HepG2 (cell line): ENCODE data around the gene GSPT1. TPM values are rescaled to one million over a fixed set of nuclear protein-coding genes. Genes with fewer than 3 reads are reported as not detected.
"Not testable (repeated sequence)": the region's sequence is repeated elsewhere in the genome, so short reads cannot be mapped to it uniquely, and the experiment has no call there.

Source experiments
- ATAC-seq: fragments of 200-7000 bp; cut with Tn5 transposase; 3 replicates; pipeline ENCODE4 v1.9.1; 2020; ENCODE audit warnings: mild to moderate bottlenecking, moderate library complexity
- BruUV-seq: library from RNA; stranded (reverse); fragments of 400-500 nt; replicated peaks from 2 replicates; lab custom pipeline; 2021; lab: Mats Ljungman, UMichigan
- CTCF ChIA-PET: fragments of 300-600 bp; formaldehyde crosslinking; extraction: SDS; loops from one replicate; lab custom pipeline; 2021; ENCODE audit warnings: low total read pairs, inconsistent platforms, low intra/inter-chr PET ratio; lab: Yijun Ruan, JAX
- POLR2A ChIA-PET: fragments of 350-600 bp; sonication (Branson Sonifier 250); formaldehyde crosslinking; loops from one replicate; lab custom pipeline; 2020; ENCODE audit warnings: antibody characterized with exemption, inconsistent platforms; lab: Yijun Ruan, JAX
- DNase-seq: peaks from one replicate; pipeline ENCODE4 v3.0.0-alpha.2; 2015; ENCODE audit warnings: low spot score
- FAIRE-seq: peaks from 3 replicates; lab custom pipeline; 2011; peaks lifted over from hg19 to GRCh38; lab: Jason Lieb, UNC
- H2AFZ ChIP-seq: one replicate; pipeline ENCODE4 v1.6.1; 2011; ENCODE audit warnings: low read length, inconsistent platforms
- H3K27ac ChIP-seq: fragments of 300-600 bp; 3 replicates; pipeline ENCODE4 v1.8.0; 2011; ENCODE audit warnings: mixed run types, mild to moderate bottlenecking, mixed read lengths, low read length, inconsistent platforms; ENCODE audit not compliant: insufficient read depth; ENCODE audit errors: extremely low read length
- H3K27me3 ChIP-seq, 2 experiments: fragments of 200-600 bp in 1 of 2; 2 replicates in 1 of 2; 3 replicates in 1 of 2; pipeline versions ENCODE4 v1.6.0 to v1.8.0; 2011; ENCODE audit warnings: low read length in 2 of 2, mild to moderate bottlenecking in 2 of 2, moderate library complexity in 2 of 2, inconsistent platforms in 1 of 2; ENCODE audit not compliant: insufficient read depth in 2 of 2, control insufficient read depth in 1 of 2
- H3K36me3 ChIP-seq, 2 experiments: fragments of 200-600 bp in 1 of 2; replicated peaks in 1 of 2; 2 replicates in 1 of 2; 3 replicates in 1 of 2; pipeline versions ENCODE4 v1.5.1 to v1.8.0; 2011; ENCODE audit warnings: low read length in 2 of 2, inconsistent platforms in 1 of 2; ENCODE audit not compliant: insufficient read depth in 2 of 2, control insufficient read depth in 1 of 2
- H3K4me1 ChIP-seq: 2 replicates; pipeline ENCODE4 v1.5.1; 2012; ENCODE audit warnings: low read length, inconsistent platforms; ENCODE audit not compliant: insufficient read depth
- H3K4me2 ChIP-seq: 2 replicates; pipeline ENCODE4 v1.6.0; 2011; ENCODE audit warnings: low read depth, low read length, inconsistent platforms
- H3K4me3 ChIP-seq, 3 experiments: fragments of 200-600 bp in 1 of 3; sonication (generic), shearing (Covaris generic) in 1 of 3; replicated peaks in 1 of 3; 2 replicates each; pipeline ENCODE4 v1.5.1; 2011 to 2016; ENCODE audit warnings: low read length in 3 of 3, inconsistent platforms in 2 of 3, low read depth in 2 of 3, mild to moderate bottlenecking in 2 of 3, control low read depth in 1 of 3, mixed read lengths in 1 of 3; ENCODE audit not compliant: insufficient read depth in 1 of 3
- H3K79me2 ChIP-seq: one replicate; pipeline ENCODE4 v1.6.1; 2011; ENCODE audit warnings: low read length, inconsistent platforms; ENCODE audit not compliant: insufficient read depth
- H3K9ac ChIP-seq: 2 replicates; pipeline ENCODE4 v1.6.0; 2011; ENCODE audit warnings: mild to moderate bottlenecking, low read depth, low read length, inconsistent platforms; ENCODE audit not compliant: insufficient read depth
- H3K9me3 ChIP-seq: 2 replicates; pipeline ENCODE4 v1.5.1; 2012; ENCODE audit warnings: mild to moderate bottlenecking, low read length
- H4K20me1 ChIP-seq: 2 replicates; pipeline ENCODE4 v1.6.0; 2011; ENCODE audit warnings: inconsistent platforms, mild to moderate bottlenecking, low read length, moderate library complexity; ENCODE audit not compliant: insufficient read depth
- IKZF5 ChIP-seq: IDR thresholded peaks from 2 replicates; pipeline ENCODE4 v1.6.1; 2018; ENCODE audit warnings: missing genetic modification reagents, mild to moderate bottlenecking, missing compliant biosample characterization
- SP5 ChIP-seq: IDR thresholded peaks from 2 replicates; pipeline ENCODE4 v1.6.1; 2016; ENCODE audit warnings: low read depth, borderline replicate concordance
- ZNF513 ChIP-seq: sonication (generic); formaldehyde crosslinking; conservative IDR thresholded peaks from 2 replicates; pipeline ENCODE4 v1.5.0; 2020; ENCODE audit warnings: missing genetic modification reagents
- ZNF546 ChIP-seq: sonication (generic); formaldehyde crosslinking; conservative IDR thresholded peaks from 2 replicates; pipeline ENCODE4 v1.8.1; 2023; ENCODE audit warnings: mild to moderate bottlenecking, missing genetic modification reagents
- WGBS: methylation state at CpG from one replicate; pipeline ENCODE4 v1.1.6; 2017; ENCODE audit warnings: low lambda C conversion rate; 5-methylcytosine and 5-hydroxymethylcytosine counted together
- in situ Hi-C: cut with HindIII; loops from 2 replicates; pipeline ENCODE4 v1.10.0; 2017; ENCODE audit warnings: low pct_unique_long_range_greater_than_20kb; ENCODE audit not compliant: extremely low pct_ligation_motif_present
- intact Hi-C: fragments of 100-400 bp; cut with micrococcal nuclease; formaldehyde crosslinking; loops from one replicate; pipeline ENCODE4 v1.10.0; 2022; ENCODE audit not compliant: unreplicated experiment
- polyA plus RNA-seq, 8 experiments: library from polyadenylated mRNA; depleted of rRNA in 3 of 8; stranded (reverse) in 7 of 8; unstranded in 1 of 8; fragments of >200 nt; fragmentation: Illumina TruSeq in 4 of 8; extraction: Trizol in 4 of 8; gene quantifications; 2 replicates each; pipeline versions ENCODE4 v1.2.1 to v1.2.3, GENCODE V29; 2011 to 2016; ENCODE audit warnings: low read depth in 4 of 8, missing spikeins in 1 of 8, mixed read lengths in 1 of 8; ENCODE audit not compliant: insufficient read depth in 1 of 8
- total RNA-seq, 5 experiments: library from RNA; depleted of rRNA; stranded (reverse); fragments of >200 nt; fragmentation: Illumina TruSeq; extraction: Trizol; gene quantifications; 2 replicates each; pipeline ENCODE4 v1.2.3, GENCODE V29; 2016; ENCODE audit warnings: low read depth in 1 of 5
- TF ChIP-seq, protein P1 (sequence below): sonication (generic); formaldehyde crosslinking; IDR thresholded peaks from 2 replicates; pipeline ENCODE4 v1.4.0; 2020; ENCODE audit warnings: missing genetic modification reagents
- TF ChIP-seq, protein P2 (sequence below): sonication (generic); formaldehyde crosslinking; IDR thresholded peaks from 2 replicates; pipeline ENCODE4 v1.5.1; 2020; ENCODE audit warnings: mild to moderate bottlenecking, missing genetic modification reagents, borderline replicate concordance

GSPT1 gene
- total and polyA plus RNA-seq, 2 of the 13 experiments (the other 11 are each of a cell fraction or from before 2014, with no cell fraction given): 120 to 316 TPM

- H3K79me2 ChIP-seq, H4K20me1 ChIP-seq, FAIRE-seq, CTCF ChIA-PET, H3K4me1 ChIP-seq, H3K27ac ChIP-seq, BruUV-seq, H3K9ac ChIP-seq, H3K36me3 ChIP-seq, H3K9me3 ChIP-seq, ATAC-seq, intact Hi-C loops, H3K4me2 ChIP-seq, DNase-seq, H3K27me3 ChIP-seq, in situ Hi-C loops, H2AFZ ChIP-seq, H3K4me3 ChIP-seq: not testable (repeated sequence)
- 61% methylated on average over 10 of the region's 10 CpGs for WGBS
- POLR2A ChIA-PET: interaction anchor here (1.4 kb wide), 1 partner anchor 53 kb away, joined by 4 read pairs; the partner anchor contains the start of gene SNX29
Measured at GRCh38 chr16:11924046-11924445, 8.3 kb upstream of the GSPT1 start.

DNA sequence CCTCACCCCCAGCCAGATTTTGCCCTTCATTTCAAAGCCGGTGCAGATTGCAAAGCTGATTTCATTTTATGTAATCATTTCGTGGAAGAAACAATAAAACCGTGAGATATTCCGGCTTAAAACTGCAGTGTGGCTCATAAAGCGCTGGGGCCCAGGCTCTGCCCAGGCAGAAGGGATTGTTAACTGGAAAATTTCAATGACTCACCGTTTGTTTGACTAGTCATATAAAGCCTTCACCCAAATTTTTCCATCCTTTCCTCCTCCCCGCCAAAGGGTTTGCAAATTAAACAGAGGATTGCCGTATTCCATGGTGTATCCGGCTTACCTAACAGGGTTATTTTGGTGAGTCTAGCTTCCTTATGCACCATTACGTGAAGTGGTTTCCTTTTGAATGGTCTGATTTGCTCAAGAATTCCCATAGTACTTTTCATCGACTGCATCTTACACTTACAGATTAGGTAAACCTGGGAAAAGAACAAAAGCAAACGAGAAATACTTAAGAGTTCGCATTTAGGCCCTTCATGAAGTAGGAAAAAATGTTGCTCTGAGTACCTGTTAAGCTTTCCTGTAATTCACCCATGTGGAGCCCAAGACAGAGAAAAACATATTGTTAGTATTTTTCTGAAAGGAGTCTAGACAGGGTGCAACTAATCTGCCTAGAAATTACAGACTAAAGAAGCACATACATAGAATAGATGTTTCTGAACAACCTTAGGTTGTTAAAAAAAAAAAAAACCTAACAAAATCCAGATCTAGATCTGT is 949 bp upstream of the GSPT1 start:
- CTCF ChIA-PET: no interaction called here
- Histone ChIP-seq H4K20me1 (peaks cover 32% of the 10 kb centered on the region), H3K27me3 (no peaks in the 10 kb centered on the region; a peak in 1 of 5 replicates), H3K27ac (peak overlapping the region; percentile 94), H3K9me3 (no peaks in the 10 kb centered on the region), H3K79me2 (peaks cover 37% of the 10 kb centered on the region), H2AFZ (peak overlapping the region; percentile 97), H3K4me3 (peak overlapping the region; percentile 59 to 76 (median 74)), H3K9ac (peak overlapping the region; percentile 95), H3K4me1 (peaks cover 43% of the 10 kb centered on the region), H3K36me3 (no peaks in the 10 kb centered on the region; a peak in 2 of 5 replicates), H3K4me2 (peak overlapping the region; percentile 94)
- intact Hi-C loops (loop anchor here (1.0 to 10.0 kb wide), 5 partner anchors 33 to 296 kb away; partner anchors contain the start of genes SNX29 and TXNDC11), in situ Hi-C loops (no loop called here)
- POLR2A ChIA-PET: interaction anchor here (0.8 to 2.5 kb wide), 18 partner anchors 10 to 1396 kb away, joined by 3 to 25 read pairs (median 4); partner anchors contain the start of genes SNX29 and ZC3H7A
- 1% methylated on average over 13 of the region's 13 CpGs for WGBS
- peak; percentile 75 for ATAC-seq
- BruUV-seq: TSS peak; percentile 97
- peak; percentile 98 for FAIRE-seq
- DNase-seq: peak; percentile 99
- 0 out of 2 replicates have a peak, but pooled peaks have one; percentile 50 for TF ChIP-seq ZNF546
- TF ChIP-seq, protein P1, sequence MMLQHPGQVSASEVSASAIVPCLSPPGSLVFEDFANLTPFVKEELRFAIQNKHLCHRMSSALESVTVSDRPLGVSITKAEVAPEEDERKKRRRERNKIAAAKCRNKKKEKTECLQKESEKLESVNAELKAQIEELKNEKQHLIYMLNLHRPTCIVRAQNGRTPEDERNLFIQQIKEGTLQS (CRISPR knock-in tag): peak; percentile 96
- no peak; the same call in 1 of the 2 replicates for TF ChIP-seq SP5 (CRISPR knock-in tag)
- 0 out of 2 replicates have a peak, but pooled peaks have one; percentile 29 for TF ChIP-seq ZNF513 (CRISPR knock-in tag)
- TF ChIP-seq IKZF5 (CRISPR knock-in tag): no peak
- TF ChIP-seq, protein P2, sequence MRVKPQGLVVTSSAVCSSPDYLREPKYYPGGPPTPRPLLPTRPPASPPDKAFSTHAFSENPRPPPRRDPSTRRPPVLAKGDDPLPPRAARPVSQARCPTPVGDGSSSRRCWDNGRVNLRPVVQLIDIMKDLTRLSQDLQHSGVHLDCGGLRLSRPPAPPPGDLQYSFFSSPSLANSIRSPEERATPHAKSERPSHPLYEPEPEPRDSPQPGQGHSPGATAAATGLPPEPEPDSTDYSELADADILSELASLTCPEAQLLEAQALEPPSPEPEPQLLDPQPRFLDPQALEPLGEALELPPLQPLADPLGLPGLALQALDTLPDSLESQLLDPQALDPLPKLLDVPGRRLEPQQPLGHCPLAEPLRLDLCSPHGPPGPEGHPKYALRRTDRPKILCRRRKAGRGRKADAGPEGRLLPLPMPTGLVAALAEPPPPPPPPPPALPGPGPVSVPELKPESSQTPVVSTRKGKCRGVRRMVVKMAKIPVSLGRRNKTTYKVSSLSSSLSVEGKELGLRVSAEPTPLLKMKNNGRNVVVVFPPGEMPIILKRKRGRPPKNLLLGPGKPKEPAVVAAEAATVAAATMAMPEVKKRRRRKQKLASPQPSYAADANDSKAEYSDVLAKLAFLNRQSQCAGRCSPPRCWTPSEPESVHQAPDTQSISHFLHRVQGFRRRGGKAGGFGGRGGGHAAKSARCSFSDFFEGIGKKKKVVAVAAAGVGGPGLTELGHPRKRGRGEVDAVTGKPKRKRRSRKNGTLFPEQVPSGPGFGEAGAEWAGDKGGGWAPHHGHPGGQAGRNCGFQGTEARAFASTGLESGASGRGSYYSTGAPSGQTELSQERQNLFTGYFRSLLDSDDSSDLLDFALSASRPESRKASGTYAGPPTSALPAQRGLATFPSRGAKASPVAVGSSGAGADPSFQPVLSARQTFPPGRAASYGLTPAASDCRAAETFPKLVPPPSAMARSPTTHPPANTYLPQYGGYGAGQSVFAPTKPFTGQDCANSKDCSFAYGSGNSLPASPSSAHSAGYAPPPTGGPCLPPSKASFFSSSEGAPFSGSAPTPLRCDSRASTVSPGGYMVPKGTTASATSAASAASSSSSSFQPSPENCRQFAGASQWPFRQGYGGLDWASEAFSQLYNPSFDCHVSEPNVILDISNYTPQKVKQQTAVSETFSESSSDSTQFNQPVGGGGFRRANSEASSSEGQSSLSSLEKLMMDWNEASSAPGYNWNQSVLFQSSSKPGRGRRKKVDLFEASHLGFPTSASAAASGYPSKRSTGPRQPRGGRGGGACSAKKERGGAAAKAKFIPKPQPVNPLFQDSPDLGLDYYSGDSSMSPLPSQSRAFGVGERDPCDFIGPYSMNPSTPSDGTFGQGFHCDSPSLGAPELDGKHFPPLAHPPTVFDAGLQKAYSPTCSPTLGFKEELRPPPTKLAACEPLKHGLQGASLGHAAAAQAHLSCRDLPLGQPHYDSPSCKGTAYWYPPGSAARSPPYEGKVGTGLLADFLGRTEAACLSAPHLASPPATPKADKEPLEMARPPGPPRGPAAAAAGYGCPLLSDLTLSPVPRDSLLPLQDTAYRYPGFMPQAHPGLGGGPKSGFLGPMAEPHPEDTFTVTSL: peak; percentile 89
